ENCODE measurements around the gene SAPCD2.
"Not testable (repeated sequence)": the region's sequence is repeated elsewhere in the genome, so short reads cannot be mapped to it uniquely, and the experiment has no call there.

The SAPCD2 gene

DNA sequence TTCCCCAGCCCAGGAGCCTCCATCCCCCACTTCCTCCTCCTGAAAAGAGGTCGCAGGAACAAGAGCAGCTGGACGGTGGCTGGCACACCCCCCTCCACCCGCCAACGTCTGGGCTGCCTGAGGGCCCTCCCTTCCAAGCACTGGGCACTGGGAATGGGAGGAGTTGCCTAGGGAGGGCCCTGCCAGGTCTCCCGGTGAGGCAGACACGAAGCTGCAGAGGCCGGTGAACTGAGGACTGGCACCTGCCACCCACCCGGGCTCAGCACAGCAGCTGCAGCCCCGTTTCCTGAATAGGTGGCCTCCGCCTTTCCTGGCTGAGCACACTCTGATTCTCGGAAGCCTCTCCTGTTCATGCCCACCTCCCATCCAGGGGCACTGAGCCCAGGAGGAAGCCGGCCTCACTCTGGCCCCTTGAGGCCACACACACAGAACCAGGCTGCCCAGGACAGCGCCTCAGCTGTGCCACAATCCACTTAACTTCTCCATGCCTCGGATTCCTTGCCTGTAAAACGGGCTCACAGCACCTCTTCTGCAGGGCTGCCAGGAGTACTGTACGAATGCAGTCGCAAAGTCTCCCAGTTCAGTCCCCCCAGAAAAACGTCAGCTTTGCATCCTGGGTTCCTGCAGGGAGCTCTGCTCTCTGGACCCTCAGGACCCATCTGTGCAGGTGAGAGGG is 25.7 kb downstream of the SAPCD2 start:
- no peak for DNase-seq

DNA sequence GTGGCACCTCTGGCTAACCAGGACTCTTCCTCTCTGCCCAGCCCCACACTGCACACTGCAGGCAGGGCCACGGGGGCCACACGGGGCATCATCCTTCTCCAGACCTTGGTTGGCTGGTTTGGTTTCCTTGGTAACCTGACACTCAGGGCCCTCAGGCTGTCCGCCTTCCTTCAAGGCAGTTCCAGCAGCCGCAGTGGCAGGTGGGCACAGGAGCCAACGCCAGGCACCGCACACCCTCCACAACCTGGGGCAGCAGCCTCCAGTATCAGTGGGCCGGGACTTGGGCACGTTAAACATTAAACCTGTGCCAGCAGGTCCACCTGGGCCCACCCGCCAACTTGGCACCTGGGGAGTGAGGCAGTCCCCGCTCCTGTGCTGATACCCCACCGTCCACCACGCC is 26.3 kb downstream of the SAPCD2 start:
- DNase-seq: no peak

DNA sequence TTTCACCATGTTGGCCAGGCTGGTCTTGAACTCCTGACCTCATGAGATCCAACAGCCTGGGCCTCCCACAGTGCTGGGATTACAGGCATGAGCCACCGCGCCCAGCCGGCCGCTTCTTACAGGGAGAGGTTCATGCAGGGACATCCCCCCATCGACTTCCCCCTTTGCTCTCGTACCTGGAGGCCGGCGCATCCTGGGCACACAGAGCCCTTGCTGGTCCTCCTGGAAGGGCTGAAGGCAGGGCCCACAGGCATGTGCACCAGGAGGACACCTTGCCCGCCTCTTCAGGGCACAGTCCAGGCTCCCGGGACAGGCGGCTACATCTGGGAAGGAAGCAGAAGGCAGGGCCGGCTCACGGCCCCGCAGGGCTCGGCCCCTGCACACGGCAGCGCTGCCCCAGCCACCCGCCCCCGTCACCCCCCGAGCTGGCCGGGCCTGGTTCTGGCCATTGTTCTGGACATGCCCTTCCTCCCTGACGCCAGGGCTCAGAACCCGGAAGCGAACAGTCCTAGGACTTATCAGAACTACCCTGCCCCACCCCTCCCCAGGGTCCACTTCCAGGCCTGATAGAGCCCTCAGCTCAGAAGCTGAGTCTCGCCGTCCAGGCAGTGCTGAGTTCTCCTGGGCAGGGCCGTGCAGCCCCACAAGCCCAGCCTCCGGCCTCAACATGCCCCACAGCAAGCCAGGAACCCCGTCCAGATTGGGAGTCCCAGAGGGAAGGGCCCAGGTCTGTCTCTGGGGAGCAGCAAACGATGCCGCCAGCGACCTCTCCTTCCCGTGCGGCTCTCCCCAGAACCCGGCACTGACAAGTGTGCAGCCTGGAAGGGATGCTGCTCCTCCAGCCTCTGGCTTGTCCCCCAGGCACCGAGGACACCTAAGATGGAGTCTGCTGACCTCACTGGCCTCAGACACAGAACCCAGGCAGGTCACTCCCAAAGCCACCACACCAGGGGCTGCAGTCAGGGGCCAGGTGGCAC is 27.3 kb downstream of the SAPCD2 start:
- DNase-seq: no peak

DNA sequence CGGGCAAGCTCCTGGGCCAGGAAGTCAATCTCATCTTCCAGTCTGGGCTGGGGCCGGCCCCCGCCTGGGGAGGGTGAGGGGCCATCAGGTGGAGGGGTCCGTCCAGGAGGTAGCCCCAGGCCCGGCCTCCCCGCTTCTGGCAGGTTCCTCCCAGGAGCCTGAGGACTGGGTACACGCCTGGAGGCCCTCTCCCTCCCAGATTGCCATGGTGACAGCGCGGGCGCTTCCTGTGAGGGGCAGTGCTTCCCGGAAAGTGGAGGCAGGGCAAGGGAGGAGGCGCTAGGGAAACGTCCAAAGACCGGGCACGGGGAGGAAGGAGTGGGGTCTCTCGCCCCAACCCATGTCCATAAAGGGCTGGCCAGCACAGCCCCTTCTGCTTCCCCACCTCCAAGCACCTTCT is 29.2 kb downstream of the SAPCD2 start:
- no peak for DNase-seq

DNA sequence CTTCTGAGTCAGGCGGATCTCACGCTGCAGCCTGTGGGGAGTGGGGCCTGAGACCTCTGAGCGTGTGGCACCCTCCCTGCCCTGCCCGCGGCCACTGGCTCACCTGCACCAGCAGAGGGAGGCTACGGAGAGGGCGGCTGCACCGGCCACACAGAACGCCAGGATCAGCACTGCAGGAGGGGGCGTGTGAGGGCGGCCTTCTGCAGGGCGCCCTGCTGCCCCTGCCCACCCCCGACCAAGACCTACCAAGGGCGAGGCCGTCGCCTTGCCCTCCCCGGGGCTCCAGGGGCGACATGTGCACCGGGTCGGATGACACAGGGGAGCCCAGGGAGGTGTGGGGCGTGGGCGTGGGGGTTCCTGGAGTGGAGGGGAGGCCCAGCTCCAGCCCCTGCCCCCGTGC is 29.8 kb downstream of the SAPCD2 start:
- DNase-seq: no peak

DNA sequence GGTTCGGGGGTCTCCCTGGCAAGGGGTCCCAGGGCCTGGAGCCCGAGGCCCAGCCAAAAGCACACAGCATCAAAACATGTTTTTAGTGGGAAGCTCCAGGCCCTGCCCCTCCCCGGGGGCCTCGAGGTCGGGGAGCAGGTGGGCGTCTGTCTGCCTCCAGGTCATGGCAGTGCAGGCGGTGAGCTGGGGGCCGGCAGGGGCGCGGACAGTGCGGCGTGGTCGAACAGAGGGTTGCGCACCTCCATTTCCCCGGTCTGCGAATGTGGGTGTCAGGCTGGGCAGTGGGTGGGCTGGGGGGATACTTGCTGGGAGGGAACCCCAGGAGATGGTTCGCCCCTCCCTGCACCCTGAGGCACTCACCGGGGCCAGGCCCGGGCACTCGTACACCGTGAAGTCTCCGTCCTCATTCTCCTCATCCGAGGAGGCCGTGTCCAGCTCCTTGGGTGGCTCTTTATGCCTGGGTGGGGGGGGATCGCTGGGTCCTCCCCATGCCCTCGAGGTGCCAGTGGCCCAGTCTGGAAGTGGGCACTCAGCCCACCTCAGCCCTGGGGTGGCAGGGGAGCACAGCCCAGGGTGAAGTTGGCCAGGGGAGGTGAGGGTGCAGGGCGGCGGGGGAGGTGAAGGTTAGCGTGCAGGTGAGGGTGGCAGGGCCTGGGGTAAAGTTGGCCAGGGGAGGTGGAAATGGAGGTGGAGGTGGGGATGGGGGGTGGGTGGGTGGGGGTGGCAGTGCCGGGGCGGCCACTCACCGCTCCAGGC is 30.6 kb downstream of the SAPCD2 start:
- DNase-seq: no peak

DNA sequence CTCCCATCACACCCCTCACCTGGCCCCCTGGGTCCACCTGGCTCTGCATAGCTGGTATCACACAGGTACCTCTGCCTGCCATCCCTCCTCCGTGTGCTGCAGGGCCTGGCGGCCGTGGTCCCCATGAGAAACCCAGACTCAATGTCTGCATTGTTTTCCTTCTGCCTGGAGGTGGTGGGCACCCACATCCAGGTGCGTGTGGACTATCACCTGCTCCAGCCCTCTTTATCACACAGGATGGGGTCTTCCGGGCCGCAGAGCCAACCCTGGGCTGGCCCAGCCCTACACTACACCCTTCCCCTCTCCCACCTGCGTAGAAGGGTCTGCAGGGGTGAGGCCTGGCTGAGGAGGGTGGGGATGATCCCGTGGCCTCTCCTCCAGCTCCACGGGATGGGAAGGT is 31.4 kb downstream of the SAPCD2 start:
- DNase-seq: no peak

DNA sequence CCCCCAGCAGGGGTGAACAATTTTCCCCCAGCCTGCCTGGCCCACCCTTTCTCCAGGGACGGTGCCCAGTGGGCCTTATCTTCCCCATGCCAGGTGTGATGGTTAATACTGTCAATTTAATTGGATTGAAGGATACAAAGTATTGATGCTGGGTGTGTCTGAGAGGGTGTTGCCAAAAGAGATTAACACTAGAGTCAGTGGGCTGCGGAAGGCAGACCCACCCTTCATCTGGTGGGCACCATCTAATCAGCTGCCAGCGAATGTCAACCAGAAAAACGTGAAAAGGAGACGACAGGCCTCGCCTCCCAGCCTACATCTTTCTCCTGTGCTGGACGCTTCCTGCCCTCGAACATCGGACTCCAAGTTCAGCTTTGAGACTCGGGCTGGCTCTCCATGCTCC is 32.9 kb downstream of the SAPCD2 start:
- no peak for DNase-seq

DNA sequence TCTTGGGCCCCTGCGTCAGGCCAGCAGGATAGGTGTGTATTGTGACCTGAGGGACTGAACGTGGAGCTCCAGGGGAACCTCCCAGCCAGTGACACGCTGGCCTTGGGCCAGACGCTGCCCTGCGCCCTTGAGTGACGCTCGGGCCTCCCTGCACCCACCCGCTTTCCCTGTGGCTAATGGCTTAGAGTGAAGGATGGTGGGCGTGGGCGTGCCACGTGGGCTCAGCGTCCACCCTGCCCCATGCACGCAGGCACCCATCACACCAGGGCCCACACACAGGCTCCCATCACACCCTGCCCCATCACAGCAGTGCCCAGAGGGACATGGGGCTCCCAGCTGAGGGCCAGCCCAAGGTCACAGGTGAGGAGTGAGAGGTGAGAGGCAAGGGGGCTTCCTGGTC is 33.3 kb downstream of the SAPCD2 start:
- DNase-seq: no peak

DNA sequence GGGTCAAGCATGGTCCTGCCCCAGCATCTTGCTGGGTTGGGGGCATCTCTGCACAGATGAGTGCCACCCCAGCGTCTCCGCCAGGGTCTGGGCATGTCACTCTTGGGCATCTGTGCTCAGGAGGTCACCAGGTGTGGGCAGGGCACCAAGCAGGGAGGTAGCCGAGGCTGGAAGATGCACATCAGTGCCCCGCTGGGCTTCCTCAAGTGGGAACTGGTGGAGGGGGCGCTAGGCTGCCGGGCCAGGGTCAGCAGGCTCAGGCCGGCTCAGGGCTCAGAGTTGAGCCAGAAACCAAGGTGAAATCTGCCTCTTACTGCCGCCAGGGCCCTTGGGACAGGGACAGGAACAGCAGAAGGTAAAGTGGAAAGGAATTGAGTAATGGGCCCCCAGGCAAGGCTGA is 34.4 kb downstream of the SAPCD2 start:
- no peak for DNase-seq

DNA sequence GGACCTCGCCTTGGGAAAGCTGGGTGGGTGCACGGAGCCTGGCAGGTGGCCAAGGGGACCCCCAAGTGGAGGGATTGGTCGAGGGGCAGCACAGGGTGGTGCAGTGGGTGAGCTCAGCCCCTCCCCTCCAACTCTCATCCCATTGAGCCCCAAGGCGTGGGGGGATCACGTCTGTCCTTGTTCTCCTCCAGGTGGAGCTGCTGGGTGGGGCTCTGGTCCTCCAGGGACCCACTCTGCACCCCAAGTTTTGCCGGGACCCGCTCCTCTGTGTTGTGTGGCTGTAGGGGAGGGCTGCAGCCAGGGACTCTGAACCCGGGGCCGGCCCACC is 34.9 kb downstream of the SAPCD2 start:
- no peak for DNase-seq

DNA sequence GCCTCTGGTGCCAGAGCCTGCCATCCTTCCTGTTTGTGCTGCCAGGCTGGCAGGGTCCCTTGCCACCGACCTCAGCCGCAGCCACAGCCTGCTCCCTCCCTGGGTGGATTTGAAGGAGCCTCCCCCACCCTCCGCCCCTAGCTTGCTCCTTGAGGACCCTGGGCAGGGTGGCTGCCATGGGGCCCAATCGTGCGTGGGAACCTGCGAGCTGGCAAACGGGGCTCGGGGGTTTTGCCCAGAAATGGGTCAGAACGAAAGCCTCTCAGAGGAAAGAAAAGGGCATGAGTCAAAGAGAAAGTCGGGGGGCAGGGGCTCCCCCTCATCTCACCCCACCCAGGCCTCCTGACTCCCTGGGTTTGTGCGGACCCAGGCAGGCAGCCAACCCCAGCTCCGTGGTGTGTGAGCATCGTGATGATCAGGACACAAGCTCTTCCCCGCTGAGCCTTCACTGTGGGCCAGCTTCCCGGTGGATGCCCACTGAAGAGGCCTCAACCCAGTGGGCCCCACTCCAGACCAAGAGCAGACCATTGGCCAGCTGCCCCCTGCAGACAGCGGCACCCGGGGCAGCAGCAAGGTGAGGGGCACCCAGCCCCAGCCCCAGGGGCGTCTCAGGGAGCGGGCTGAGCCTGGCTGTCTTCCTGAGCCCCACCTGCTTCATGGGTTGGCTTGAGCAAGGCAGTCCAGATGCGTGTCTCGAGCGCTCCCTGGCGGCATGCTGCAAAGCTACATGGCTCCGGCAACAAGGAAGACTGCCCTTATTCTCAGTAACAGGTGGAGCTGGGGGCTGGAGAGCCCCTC is 35.4 kb downstream of the SAPCD2 start:
- DNase-seq: peak; percentile 83

DNA sequence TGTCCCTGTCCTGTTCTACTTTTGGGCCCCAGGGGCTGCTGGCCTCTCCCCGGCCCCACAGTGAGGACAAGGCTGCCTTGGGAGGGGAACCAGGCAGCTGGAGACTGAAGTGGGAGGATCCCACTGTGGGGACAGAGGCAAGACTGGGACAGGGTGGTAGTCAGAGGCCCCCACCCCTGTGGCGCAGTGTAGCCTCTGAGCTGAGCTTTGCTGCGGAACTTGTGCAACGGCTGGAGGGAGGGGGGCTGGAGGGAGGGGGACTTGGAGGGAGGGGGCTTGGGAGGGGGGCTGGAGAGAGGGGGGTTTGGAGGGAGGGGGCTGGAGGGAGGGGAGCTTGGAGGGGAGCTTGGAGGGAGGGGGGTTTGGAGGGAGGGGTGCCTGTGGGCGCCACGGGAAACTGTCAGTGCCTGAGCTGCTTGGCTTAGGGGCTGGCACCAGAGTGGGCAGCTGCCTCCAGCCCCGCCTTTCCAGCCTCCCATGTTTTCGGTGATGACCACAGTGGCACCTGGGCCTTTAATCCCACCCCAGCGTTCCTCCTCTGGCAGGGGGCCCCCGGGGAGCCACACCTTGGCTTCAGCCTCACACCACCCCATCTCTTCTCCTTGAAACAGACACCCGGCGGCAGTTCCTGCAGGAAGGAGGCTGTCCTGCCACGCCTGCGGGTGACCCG is 36.2 kb downstream of the SAPCD2 start:
- no peak for DNase-seq

DNA sequence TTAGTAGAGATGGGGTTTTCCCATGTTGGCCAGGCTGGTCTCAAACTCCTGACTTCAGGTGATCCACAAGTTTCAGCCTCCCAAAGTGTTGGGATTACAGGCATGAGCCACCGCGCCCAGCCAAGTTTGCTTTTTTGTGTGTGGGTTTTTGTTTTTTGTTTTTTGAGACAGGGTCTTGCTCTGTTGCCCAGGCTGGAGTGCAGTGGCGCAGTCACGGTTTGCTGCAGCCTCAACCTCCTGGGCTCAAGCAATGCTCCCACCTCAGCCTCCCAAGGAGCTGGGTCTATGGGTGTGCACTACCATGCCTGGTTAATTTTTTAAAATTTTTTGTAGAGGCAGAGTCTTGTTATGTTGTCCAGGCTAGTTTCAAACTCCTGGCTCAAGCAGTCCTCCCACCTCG is 36.9 kb downstream of the SAPCD2 start:
- DNase-seq: not testable (repeated sequence)

DNA sequence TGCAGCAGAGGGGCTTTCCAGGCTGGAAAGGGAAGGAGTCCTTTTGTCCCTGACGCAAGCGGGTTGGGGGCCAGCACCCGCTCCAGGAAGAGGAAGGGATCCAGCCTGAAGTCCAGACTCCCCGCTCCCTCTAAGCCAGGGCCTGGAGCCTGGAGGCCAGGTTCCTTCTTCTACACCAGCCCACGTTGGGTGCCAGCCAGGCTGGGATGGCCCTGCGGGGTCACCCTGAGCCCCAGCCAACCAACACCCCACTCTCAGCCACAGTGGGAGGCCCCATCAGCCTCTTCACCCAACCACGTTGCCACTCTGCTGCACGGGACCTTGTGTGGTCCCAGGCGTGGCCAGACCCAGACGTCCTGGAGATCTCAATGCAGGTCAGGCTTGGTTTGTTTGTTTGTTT is 37.5 kb downstream of the SAPCD2 start:
- DNase-seq: no peak

DNA sequence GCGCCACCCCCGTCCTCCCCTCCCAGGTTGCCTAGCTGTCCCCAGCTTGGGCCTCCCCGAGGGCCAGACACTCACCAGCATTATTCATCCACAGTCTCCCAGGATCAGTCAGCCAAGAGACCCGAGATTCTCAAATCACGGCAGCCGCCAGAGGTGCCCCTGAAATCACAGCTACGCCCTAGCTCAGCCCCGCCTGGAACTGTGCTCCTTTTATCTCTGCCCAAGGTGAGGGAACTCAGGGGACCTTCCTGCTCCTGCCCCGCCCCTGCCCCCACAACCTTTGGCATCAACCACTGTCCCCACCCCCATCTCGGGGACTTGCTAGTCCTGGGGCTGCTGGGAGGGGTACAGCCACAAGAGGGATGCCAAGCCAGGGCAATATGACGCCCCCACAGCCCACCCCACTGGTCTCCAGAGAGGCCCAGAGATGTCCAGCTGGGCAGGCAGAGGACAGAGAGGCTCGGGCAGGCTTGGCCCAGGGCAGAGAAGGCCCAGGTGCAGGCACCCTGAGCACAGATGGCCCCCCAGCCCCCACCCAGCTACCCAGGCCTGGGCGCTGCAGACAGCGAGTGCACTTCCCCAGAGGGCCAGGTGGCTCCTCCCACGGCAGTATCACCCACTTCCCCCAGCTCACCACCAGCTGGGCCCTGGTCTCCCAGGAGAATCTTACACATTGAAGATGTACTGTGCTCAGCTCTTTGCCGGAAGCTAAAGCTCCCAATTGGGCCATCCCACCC is 38.3 kb downstream of the SAPCD2 start, which contains the start of gene FUT7:
FUT7 (minus strand) TSS at position 185 of the 737 bp plus-strand sequence; CDS start at position 88, 97 bp downstream.
- peak; percentile 50 for DNase-seq

DNA sequence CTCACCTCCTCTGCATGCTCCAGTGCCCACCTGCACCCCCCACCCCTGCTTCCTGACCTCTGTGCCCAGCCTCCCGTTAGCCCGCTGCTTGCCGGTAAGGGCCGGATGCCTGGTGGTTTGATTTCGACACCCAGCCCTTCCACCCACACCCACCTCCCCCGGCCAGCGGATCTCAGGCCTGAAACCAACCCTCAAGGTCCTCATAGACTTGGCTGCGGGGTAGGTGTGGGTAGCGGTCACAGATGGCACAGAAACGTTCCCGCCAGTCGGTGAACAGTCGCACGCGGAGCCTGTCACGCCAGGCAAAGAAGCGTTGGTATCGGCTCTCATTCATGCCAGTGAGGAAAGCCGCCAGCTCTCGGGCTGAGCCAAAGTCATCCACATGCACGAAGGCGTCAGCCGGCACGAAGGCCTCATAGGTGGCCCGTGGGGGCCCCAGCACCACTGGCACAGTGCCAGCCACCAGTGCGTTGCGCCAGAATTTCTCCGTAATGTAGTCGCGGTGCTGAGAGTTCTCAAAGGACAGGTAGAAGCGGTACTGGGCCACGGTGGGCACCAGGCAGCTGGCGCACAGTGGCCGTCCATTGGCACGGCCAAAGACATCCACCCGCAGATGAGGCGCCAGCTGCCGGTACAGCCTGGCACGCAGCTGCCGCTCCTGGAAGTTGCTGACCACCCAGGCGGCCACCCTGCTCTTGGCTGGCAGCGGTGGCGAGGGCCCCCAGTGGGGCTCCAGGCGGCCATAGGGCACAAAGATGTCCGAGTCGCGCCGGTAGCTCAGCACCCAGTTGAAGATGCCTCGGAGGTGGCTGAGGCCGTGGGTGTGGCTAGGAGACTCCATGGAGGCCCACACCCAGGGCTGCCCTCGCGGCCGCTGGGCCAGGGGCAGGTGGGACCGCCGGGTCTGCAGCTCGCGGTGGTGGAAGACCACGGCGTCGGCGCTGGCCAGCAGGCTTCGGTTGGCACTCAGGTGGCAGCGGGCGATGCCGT is 39.5 kb downstream of the SAPCD2 start:
- DNase-seq: peak; percentile 71

DNA sequence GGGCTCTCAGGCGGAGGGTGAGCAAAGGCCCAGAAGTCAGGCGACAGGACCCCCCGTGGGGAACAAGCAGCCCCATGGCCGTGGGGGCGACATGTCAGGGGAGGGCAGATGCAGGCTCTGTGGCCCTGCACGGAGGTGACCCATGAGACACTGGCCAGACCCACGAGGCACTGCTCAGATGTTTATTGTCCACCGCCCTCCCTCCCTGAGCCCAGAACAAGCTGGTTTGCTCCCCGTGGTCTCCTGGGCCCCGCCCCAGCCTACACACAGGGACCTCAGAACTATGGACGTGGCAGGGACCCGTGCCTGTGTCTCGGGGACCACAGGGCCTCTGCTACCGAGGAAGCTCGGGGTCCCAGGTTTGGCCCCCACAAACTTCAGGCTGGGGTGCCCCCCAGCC is 40.4 kb downstream of the SAPCD2 start:
- no peak for DNase-seq

DNA sequence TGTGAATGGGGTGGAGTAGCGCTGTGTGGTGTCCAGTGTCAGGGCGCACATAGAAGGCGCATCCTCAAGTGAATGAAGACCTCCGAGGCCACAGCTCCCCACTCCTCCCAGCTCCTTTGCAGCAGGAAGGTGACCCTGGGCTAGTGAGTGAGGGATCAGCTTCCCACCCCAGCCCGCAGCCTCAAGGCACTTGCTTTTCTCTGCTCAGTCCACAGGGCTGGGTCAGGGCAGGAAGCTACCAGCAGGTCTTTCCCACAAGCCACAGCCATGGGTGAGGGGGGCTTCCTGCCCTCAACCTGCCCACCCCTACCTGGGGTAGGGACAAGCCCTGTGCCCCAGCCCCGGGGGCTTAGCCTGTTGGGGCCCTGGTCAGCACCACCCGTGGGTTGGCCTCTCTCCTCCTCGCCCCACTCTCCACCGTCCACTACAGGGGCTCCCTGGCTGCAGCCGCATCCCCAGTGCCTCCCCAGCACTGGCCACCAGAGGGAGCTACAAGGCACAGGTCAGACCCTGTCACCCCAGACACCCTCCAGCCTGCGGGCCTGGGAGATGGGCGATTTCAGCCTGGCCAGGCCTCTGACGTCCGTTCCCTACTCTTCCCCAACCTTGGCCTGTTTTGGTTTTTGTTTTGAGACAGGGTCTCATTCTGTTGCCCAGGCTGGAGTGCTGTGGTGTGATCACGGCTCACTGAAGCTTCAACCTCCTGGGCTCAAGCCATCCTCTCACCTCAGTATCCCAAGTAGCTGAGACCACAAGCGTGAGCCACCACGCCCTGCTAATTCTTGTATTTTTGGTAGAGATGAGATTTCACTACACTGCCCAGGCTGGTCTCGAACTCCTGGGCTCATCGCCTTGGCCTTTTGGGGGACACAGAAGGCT is 41.1 kb downstream of the SAPCD2 start:
- DNase-seq: peak; percentile 66

Data from stimulated activated naive CD4-positive, alpha-beta T cell treated with Interleukin-2 at 50 U/mL for 16 hours (primary cell).